ENCODE measurements around the gene ANKRD23.

The ANKRD23 gene

DNA sequence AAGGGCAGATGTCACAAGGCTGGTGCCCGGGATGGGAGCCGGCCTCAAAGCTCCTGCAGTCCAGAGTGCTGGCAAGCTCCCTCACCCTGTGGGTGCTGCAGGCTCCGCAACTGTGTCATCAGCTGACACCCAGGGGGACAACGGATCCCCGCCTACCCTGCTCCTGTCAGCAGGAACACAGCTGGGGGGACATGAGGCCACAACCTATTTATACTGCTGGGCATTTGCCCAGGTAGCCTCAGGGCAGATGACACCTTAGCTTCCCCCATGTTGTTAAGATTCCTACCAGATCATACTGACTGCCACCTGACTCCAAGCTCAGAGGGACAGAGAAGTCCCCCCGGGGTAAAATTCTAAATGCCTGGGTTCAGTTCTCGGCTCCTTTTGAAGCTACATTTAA, 1.2 kb downstream of the ANKRD23 start:
- Histone ChIP-seq H3K9me3 (ENCODE audit: insufficient read depth, low read length) (no peaks in the 10 kb centered on the region), H2AFZ (ENCODE audit: low read depth, low read length) (no peak overlapping the region), H4K20me1 (ENCODE audit: insufficient read depth, low read length) (no peaks in the 10 kb centered on the region), H3K79me2 (ENCODE audit: low read length) (no peaks in the 10 kb centered on the region), H3K4me2 (ENCODE audit: low read length) (no peak overlapping the region), H3K4me1 (ENCODE audit: low read length) (no peaks in the 10 kb centered on the region), H3K9ac (ENCODE audit: low read length) (no peak overlapping the region), H3K4me3 (ENCODE audit: low read length) (no peak overlapping the region), H3K27me3 (ENCODE audit: low read depth, low read length) (no peaks in the 10 kb centered on the region), H3K27ac (ENCODE audit: low read length) (no peak overlapping the region), H3K36me3 (replicated peaks; ENCODE audit: low read depth, low read length) (no peaks in the 10 kb centered on the region)
- TF ChIP-seq, protein P1, sequence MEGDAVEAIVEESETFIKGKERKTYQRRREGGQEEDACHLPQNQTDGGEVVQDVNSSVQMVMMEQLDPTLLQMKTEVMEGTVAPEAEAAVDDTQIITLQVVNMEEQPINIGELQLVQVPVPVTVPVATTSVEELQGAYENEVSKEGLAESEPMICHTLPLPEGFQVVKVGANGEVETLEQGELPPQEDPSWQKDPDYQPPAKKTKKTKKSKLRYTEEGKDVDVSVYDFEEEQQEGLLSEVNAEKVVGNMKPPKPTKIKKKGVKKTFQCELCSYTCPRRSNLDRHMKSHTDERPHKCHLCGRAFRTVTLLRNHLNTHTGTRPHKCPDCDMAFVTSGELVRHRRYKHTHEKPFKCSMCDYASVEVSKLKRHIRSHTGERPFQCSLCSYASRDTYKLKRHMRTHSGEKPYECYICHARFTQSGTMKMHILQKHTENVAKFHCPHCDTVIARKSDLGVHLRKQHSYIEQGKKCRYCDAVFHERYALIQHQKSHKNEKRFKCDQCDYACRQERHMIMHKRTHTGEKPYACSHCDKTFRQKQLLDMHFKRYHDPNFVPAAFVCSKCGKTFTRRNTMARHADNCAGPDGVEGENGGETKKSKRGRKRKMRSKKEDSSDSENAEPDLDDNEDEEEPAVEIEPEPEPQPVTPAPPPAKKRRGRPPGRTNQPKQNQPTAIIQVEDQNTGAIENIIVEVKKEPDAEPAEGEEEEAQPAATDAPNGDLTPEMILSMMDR (IDR thresholded peaks at IDR 0.05; ENCODE audit: low read depth, low read length) = no peak
- TF ChIP-seq EZH2phosphoT487 (IDR thresholded peaks at IDR 0.05; ENCODE audit: low read depth) = no peak

DNA sequence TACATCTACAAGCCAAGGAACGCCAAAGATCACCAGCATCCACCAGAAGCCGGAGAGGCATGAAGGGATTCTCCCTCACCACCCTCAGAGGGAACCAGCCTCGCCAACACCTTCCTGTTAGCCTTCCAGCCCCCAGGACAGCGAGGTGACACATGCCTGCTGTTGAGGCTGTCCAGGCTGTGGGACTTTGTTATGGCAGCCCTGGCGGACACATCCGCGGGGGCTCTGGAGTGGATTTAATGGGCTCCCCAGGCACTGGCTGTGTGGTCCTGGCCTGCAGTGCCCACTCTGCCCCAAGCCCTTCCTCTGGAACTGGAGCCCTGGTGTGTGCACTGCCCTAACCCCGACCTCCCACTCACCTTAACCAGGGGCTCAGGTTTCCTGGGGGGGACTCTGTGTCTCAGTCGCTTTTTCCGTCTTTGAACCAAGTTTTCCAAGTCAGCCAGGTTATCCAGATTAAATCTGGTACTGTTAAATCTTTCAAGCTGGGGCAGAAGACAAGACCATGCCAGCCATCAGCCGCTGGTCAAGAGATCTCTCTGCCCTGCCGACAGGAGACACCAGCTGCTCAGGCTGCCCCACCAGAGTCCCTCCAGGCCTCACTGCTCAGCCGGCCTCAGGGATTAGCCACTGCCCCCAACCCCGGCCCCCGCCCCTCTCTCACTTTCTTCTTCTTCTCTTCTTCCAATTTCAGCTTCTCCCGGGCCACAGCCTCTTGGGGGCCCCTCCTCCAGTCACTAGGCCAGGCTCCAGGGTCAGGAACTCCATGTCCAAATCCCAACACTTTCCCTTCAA, 1.9 kb downstream of the ANKRD23 start:
- Histone ChIP-seq H3K9me3 (ENCODE audit: insufficient read depth, low read length) (no peaks in the 10 kb centered on the region), H3K4me3 (ENCODE audit: low read length) (no peak overlapping the region), H3K27me3 (ENCODE audit: low read depth, low read length) (no peaks in the 10 kb centered on the region), H3K79me2 (ENCODE audit: low read length) (no peaks in the 10 kb centered on the region), H2AFZ (ENCODE audit: low read depth, low read length) (no peak overlapping the region), H4K20me1 (ENCODE audit: insufficient read depth, low read length) (no peaks in the 10 kb centered on the region), H3K4me2 (ENCODE audit: low read length) (no peak overlapping the region), H3K9ac (ENCODE audit: low read length) (no peak overlapping the region), H3K36me3 (replicated peaks; ENCODE audit: low read depth, low read length) (peaks cover 4% of the 10 kb centered on the region), H3K27ac (ENCODE audit: low read length) (no peak overlapping the region), H3K4me1 (ENCODE audit: low read length) (no peaks in the 10 kb centered on the region)
- TF ChIP-seq, protein P1 (IDR thresholded peaks at IDR 0.05; ENCODE audit: low read depth, low read length) = no peak
- TF ChIP-seq EZH2phosphoT487 (IDR thresholded peaks at IDR 0.05; ENCODE audit: low read depth) = no peak

DNA sequence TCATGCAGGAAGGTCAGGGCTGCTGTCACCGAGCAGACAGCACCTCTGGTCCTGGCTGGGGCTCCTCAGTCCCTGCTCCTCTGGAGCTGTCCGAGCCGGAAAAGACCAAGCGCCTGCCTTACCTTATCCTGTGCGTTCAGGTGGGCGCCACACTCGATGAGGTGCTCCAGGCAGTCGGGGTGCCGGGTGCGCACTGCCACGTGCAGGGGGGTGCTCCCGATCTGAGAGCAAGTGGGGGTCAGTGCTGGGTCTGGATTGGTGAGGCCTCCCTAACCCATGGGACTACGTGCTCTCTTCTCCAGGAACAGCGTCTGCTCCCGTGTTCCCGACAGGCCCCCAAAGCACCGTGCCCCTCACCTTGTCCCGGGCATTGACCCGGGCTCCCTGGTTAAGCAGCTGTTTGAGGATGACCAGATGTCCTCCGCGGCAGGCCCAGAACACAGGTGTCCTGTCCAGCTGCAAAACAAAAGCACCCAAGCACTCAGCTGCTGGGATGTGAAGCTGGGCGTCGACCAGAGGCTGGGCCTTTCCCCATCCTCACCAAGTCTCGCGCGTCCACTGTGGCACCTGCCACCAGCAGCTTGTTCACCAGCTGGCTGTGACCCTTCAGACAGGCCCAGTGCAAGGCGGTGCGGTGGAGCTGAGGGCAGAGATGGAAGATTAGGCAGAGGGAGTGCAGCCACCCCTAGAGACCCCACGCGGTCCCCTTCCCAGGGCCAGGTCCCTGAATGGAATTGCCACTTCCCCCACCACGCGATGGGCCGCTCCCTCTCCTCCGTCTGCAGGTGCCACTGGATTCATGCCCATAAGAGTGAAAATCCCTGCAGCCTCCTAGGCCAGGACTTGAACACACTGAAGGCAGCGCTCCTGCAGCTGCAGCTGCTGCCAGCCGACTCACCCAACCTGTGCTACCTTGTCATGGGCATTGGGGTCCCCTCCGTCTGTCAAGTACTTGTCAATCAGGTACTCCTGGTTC, 3.7 kb downstream of the ANKRD23 start:
- no peaks in the 10 kb centered on the region for H3K27me3 ChIP-seq (ENCODE audit: low read depth, low read length)
- peaks cover 4% of the 10 kb centered on the region for H3K36me3 ChIP-seq (replicated peaks; ENCODE audit: low read depth, low read length)
- no peak overlapping the region for H3K4me2 ChIP-seq (ENCODE audit: low read length)
- H2AFZ ChIP-seq (ENCODE audit: low read depth, low read length) = no peak overlapping the region
- H3K79me2 ChIP-seq (ENCODE audit: low read length) = no peaks in the 10 kb centered on the region
- no peaks in the 10 kb centered on the region for H3K9me3 ChIP-seq (ENCODE audit: insufficient read depth, low read length)
- no peaks in the 10 kb centered on the region for H4K20me1 ChIP-seq (ENCODE audit: insufficient read depth, low read length)
- no peaks in the 10 kb centered on the region for H3K4me1 ChIP-seq (ENCODE audit: low read length)
- no peak overlapping the region for H3K9ac ChIP-seq (ENCODE audit: low read length)
- no peak for TF ChIP-seq EZH2phosphoT487 (IDR thresholded peaks at IDR 0.05; ENCODE audit: low read depth)
- TF ChIP-seq, protein P1 (IDR thresholded peaks at IDR 0.05; ENCODE audit: low read depth, low read length) = no peak
- H3K27ac ChIP-seq (ENCODE audit: low read length) = no peak overlapping the region
- no peak overlapping the region for H3K4me3 ChIP-seq (ENCODE audit: low read length)

DNA sequence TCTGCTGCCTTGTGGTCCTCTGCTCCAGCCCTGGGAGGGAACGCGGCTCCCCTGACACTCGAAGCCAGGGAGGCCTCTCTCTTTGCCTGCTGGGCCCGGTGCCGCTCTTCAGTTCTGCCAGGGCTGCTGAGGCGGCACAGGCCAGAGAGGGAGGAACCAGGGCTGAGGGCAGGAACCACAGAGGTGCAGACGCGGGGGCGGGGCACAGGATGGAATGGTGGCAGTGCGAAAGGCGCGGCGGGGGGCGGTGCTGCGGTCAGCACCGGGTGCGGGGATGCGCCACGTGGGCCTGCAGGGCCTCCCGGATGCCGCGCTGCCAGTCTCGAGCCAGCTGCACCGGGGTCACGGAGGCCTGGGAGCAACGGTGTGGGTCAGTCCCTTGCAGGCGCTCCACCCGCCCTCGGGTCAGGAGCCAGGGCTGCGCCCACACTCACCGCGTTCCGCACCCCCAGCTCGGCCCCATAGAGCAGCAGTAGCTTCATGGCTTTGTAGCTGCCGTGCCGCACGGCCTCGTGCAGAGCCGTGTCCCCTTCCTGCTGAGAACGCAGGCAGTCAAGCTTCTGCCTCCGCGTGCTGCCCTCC, 4.4 kb downstream of the ANKRD23 start:
- peaks cover 9% of the 10 kb centered on the region for H3K36me3 ChIP-seq (replicated peaks; ENCODE audit: low read depth, low read length)
- H3K27ac ChIP-seq (ENCODE audit: low read length) = no peak overlapping the region
- no peaks in the 10 kb centered on the region for H3K79me2 ChIP-seq (ENCODE audit: low read length)
- no peak overlapping the region for H2AFZ ChIP-seq (ENCODE audit: low read depth, low read length)
- no peak overlapping the region for H3K4me3 ChIP-seq (ENCODE audit: low read length)
- no peaks in the 10 kb centered on the region for H3K27me3 ChIP-seq (ENCODE audit: low read depth, low read length)
- no peaks in the 10 kb centered on the region for H3K9me3 ChIP-seq (ENCODE audit: insufficient read depth, low read length)
- no peaks in the 10 kb centered on the region for H4K20me1 ChIP-seq (ENCODE audit: insufficient read depth, low read length)
- no peaks in the 10 kb centered on the region for H3K4me1 ChIP-seq (ENCODE audit: low read length)
- TF ChIP-seq, protein P1 (IDR thresholded peaks at IDR 0.05; ENCODE audit: low read depth, low read length) = no peak
- TF ChIP-seq EZH2phosphoT487 (IDR thresholded peaks at IDR 0.05; ENCODE audit: low read depth) = no peak
- no peak overlapping the region for H3K9ac ChIP-seq (ENCODE audit: low read length)
- no peak overlapping the region for H3K4me2 ChIP-seq (ENCODE audit: low read length)
